Peyer's patch (tissue), 4 donors: ENCODE data around the gene ABCC8. TPM values are rescaled to one million over a fixed set of nuclear protein-coding genes. Genes with fewer than 3 reads are reported as not detected.
A peak's percentile ranks its signal among the peaks of the same experiment; 100 is the strongest.

Source experiments
- DNase-seq, 3 donors: peaks; one replicate each; pipeline ENCODE4 v3.0.0-alpha.2; 2017 to 2019
- H3K27ac ChIP-seq, 4 donors: fragments of 200-600 bp; sonication (generic); one replicate each; pipeline ENCODE4 v1.5.1; 2016 to 2019
- H3K27me3 ChIP-seq, 2 donors: fragments of 200-600 bp; sonication (generic); one replicate each; pipeline ENCODE4 v1.5.1; 2019
- H3K36me3 ChIP-seq, 3 donors: fragments of 200-600 bp; sonication (generic); one replicate each; pipeline ENCODE4 v1.5.1; 2016 to 2019
- H3K4me1 ChIP-seq, 4 donors: fragments of 200-600 bp; sonication (generic); one replicate each; pipeline ENCODE4 v1.5.1; 2016 to 2019
- H3K4me3 ChIP-seq, 4 donors: fragments of 200-600 bp; sonication (generic); 1 replicate in 3 of 4; 2 replicates in 1 of 4; pipeline ENCODE4 v1.5.1; 2016 to 2019; ENCODE audit warnings: mild to moderate bottlenecking in 1 of 4
- H3K9me3 ChIP-seq, 4 donors: fragments of 200-600 bp; sonication (generic); one replicate each; pipeline ENCODE4 v1.5.1; 2016 to 2019; ENCODE audit warnings: mild to moderate bottlenecking in 1 of 4
- POLR2A ChIP-seq, 2 donors: fragments of 450-650 bp; IDR thresholded peaks; one replicate each; pipeline ENCODE4 v1.5.1; 2017; ENCODE audit warnings: antibody characterized with exemption in 2 of 2, mild to moderate bottlenecking in 2 of 2, moderate library complexity in 2 of 2
- total RNA-seq, 4 donors: library from RNA; depleted of rRNA; stranded (reverse); fragments of >200 nt; gene quantifications; one replicate each; pipeline ENCODE4 v1.1.0, GENCODE V29; 2016
- TF ChIP-seq, protein P1 (sequence below), 6 experiments: fragments of 450-650 bp in 4 of 6; fragments of 200-600 bp in 2 of 6; sonication (generic) in 1 of 6; IDR thresholded peaks; one replicate each; pipeline ENCODE4 v1.5.1; 2017 to 2019; ENCODE audit warnings: antibody characterized with exemption in 6 of 6, mild to moderate bottlenecking in 3 of 6, moderate library complexity in 1 of 6

Gene ABCC8
- total RNA-seq, 4 donors from 2014 or later: 7.4 to 301 (median 19.2) TPM

DNA sequence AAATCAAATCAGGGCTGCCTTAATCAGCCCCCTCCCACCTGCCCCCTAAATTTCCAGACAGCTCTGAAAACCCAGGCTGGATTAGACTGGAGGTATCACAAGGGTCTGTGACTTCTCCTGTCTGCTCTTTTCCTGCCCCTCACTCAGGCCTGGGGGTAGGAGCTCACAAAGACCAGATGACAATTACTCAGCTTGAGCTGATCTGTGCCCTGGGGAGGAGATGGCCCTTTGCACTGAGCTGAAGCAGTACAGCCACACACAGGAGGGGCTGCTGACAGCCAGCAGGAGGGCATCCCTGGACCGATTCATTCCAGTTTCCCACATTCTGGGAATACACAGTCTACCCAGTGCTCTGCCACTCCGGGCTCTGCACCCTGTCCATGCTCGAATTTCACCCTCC, 4.2 kb downstream of the ABCC8 start:
- Histone ChIP-seq H3K27me3 (peaks cover 0 to 12% of the 10 kb centered on the region in 2 donors), H3K27ac (no peak overlapping the region), H3K36me3 (no peaks in the 10 kb centered on the region), H3K4me3 (no peak overlapping the region), H3K9me3 (no peaks in the 10 kb centered on the region), H3K4me1 (peaks cover 0 to 11% (median 0%) of the 10 kb centered on the region in 4 donors)
- no peak for DNase-seq
- TF ChIP-seq, protein P1, sequence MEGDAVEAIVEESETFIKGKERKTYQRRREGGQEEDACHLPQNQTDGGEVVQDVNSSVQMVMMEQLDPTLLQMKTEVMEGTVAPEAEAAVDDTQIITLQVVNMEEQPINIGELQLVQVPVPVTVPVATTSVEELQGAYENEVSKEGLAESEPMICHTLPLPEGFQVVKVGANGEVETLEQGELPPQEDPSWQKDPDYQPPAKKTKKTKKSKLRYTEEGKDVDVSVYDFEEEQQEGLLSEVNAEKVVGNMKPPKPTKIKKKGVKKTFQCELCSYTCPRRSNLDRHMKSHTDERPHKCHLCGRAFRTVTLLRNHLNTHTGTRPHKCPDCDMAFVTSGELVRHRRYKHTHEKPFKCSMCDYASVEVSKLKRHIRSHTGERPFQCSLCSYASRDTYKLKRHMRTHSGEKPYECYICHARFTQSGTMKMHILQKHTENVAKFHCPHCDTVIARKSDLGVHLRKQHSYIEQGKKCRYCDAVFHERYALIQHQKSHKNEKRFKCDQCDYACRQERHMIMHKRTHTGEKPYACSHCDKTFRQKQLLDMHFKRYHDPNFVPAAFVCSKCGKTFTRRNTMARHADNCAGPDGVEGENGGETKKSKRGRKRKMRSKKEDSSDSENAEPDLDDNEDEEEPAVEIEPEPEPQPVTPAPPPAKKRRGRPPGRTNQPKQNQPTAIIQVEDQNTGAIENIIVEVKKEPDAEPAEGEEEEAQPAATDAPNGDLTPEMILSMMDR (IDR thresholded peaks at IDR 0.05): no peak
- no peak for TF ChIP-seq POLR2A (IDR thresholded peaks at IDR 0.05)

DNA sequence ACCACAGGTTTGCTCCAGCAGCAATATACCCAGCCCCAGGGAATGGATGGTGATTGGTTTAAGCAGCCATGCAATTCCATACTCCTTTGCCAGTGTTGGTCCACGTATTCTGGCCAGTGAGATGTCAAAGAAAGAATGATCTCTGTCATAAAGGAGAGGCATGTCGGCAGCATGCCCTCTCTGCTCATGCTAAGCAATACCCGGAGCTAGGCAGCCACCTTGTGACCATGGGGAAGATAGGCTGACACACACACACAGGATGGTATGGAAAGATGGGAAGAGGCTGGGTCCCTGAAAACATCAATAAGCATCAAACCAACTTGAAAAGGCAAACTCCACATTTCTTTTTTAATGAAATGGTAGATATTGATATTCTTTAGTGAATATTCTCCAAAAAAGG, 5.1 kb downstream of the ABCC8 start:
- TF ChIP-seq, protein P1 (IDR thresholded peaks at IDR 0.05): peak in 2 of 6 experiments; percentile 7 to 9
- TF ChIP-seq POLR2A (IDR thresholded peaks at IDR 0.05): no peak
- Histone ChIP-seq H3K36me3 (no peaks in the 10 kb centered on the region), H3K4me1 (peaks cover 0 to 5% (median 0%) of the 10 kb centered on the region in 4 donors), H3K27ac (no peak overlapping the region), H3K27me3 (peaks cover 0 to 8% of the 10 kb centered on the region in 2 donors), H3K9me3 (no peaks in the 10 kb centered on the region), H3K4me3 (no peak overlapping the region)
- no peak for DNase-seq

DNA sequence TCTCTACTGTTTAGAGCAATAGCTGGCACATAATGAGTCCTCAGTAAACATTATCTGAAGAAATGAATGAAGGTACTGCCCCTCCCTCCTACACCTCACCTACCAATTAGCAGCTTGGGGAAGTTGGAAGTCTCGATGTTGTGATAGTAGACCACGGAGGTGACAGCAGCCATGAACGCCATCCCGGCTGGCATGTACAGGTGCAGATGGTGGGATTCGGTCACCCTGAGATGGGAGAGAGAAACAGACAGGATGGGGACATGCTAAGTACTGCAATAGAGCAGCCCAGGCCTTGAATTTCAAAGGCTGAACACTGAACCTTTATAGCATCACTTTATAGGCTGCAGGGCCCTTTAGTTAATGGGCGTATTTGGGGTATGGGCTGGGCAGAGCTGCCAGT, 6.6 kb downstream of the ABCC8 start:
- Histone ChIP-seq H3K4me1 (no peaks in the 10 kb centered on the region), H3K4me3 (no peak overlapping the region), H3K9me3 (no peaks in the 10 kb centered on the region), H3K36me3 (no peaks in the 10 kb centered on the region), H3K27me3 (no peaks in the 10 kb centered on the region), H3K27ac (no peak overlapping the region)
- TF ChIP-seq, protein P1 (IDR thresholded peaks at IDR 0.05): no peak
- no peak for TF ChIP-seq POLR2A (IDR thresholded peaks at IDR 0.05)
- no peak for DNase-seq

DNA sequence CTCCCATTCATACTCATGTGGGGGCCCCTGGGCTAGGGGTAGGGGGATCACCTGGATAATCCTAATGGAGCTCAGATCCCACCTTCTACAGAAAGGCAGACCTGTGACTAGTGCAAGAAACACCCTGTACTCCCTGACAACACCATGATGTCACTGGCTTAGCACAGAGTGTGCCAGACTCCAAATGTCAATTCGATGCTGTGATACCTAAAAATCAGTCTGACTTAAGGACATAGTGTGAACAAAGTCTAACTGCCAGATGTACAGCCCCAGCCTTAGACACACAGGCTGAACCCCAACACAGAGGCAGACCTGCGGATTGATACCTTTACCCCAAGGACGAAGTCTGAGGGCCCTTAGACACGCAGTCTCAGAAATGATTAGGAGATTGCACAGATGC, 8.5 kb downstream of the ABCC8 start:
- no peaks in the 10 kb centered on the region for H3K9me3 ChIP-seq
- TF ChIP-seq POLR2A (IDR thresholded peaks at IDR 0.05): no peak
- TF ChIP-seq, protein P1 (IDR thresholded peaks at IDR 0.05): no peak
- H3K27me3 ChIP-seq: no peaks in the 10 kb centered on the region
- H3K27ac ChIP-seq: no peak overlapping the region
- DNase-seq: no peak
- no peak overlapping the region for H3K4me3 ChIP-seq
- H3K4me1 ChIP-seq: no peaks in the 10 kb centered on the region
- no peaks in the 10 kb centered on the region for H3K36me3 ChIP-seq

DNA sequence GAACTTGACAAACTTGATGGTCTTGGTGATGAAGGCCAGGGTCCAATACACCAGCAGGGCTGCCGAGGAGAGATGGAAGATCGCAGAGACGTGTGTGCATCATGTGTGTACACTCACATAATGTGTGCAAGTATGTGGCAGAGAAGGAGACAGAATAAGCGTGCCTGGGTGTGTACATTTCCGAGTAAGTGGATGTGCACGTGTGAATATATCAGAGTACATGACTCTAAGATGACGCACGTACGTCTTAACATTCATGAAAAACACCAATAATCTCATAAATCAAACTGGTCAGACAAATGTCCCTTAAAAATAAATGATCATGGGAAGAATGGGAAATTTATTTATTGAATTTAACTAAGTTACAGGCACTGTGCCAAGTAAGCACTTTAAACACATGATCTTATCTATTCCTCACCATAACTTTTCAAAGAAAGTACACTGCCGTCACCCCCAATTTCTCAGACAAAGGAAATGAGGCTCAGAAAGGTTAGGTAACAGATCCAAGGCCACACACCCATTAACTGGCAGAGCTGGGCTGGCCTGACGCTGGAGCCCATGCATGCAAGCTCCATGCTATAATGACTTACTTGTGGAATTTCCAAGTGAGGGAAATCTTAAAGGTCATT, 13.0 kb downstream of the ABCC8 start:
- no peak for DNase-seq
- Histone ChIP-seq H3K4me1 (no peaks in the 10 kb centered on the region), H3K27ac (no peak overlapping the region), H3K4me3 (no peak overlapping the region), H3K27me3 (no peaks in the 10 kb centered on the region), H3K36me3 (no peaks in the 10 kb centered on the region), H3K9me3 (no peaks in the 10 kb centered on the region)
- TF ChIP-seq POLR2A (IDR thresholded peaks at IDR 0.05): no peak
- TF ChIP-seq, protein P1 (IDR thresholded peaks at IDR 0.05): no peak

DNA sequence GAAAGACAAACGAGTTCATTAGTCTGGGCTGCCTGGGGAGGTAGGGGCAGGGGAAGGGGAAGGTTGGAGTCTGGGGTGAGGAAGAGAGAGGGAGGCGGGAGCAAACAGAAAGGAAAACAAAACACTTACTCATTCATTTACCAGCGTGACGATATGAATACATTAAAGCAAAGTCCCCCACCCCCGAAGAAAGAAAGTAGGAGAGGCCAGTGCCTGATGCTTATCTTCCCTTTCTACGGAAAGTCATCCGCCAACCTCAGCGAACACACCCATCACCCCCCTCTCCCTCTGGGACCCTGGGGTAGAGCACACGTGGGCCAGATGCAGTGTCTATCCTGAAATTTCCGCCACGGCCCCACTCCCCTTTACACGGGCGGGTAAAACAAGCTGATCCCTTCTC, 13.7 kb downstream of the ABCC8 start:
- Histone ChIP-seq H3K27me3 (no peaks in the 10 kb centered on the region), H3K9me3 (no peaks in the 10 kb centered on the region), H3K4me3 (no peak overlapping the region), H3K4me1 (no peaks in the 10 kb centered on the region), H3K36me3 (no peaks in the 10 kb centered on the region), H3K27ac (no peak overlapping the region)
- DNase-seq: no peak
- TF ChIP-seq, protein P1 (IDR thresholded peaks at IDR 0.05): no peak
- no peak for TF ChIP-seq POLR2A (IDR thresholded peaks at IDR 0.05)
